Liver (tissue), 9 donors: ENCODE results near the gene TXNRD2. TPM values are rescaled to one million over a fixed set of nuclear protein-coding genes. Genes with fewer than 3 reads are reported as not detected.

Source experiments
- DNase-seq: peaks from one replicate; pipeline ENCODE4 v3.0.0-alpha.2; 2017; ENCODE audit warnings: low spot score
- H3K27ac ChIP-seq, 2 donors: one replicate each; pipeline ENCODE4 v1.7.0; 2013; ENCODE audit warnings: inconsistent platforms in 2 of 2, low read length in 2 of 2, control low read depth in 1 of 2, low read depth in 1 of 2, mild to moderate bottlenecking in 1 of 2
- H3K27me3 ChIP-seq, 4 donors: one replicate each; pipeline versions ENCODE4 v1.6.1 to v1.7.0; 2013; ENCODE audit warnings: low read length in 3 of 4, inconsistent platforms in 1 of 4, mild to moderate bottlenecking in 1 of 4, moderate library complexity in 1 of 4; ENCODE audit not compliant: control insufficient read depth in 4 of 4, insufficient read depth in 4 of 4
- H3K36me3 ChIP-seq, 4 donors: one replicate each; pipeline versions ENCODE4 v1.6.1 to v1.7.0; 2013; ENCODE audit warnings: low read length in 3 of 4, mild to moderate bottlenecking in 3 of 4, low read depth in 1 of 4, moderate library complexity in 1 of 4; ENCODE audit not compliant: control insufficient read depth in 4 of 4, insufficient read depth in 3 of 4
- H3K4me1 ChIP-seq, 4 donors: one replicate each; pipeline versions ENCODE4 v1.6.1 to v1.7.0; 2013; ENCODE audit warnings: low read length in 3 of 4, mild to moderate bottlenecking in 3 of 4, moderate library complexity in 1 of 4; ENCODE audit not compliant: control insufficient read depth in 4 of 4, insufficient read depth in 4 of 4
- H3K4me3 ChIP-seq, 3 donors: one replicate each; pipeline versions ENCODE4 v1.6.1 to v1.7.0; 2013; ENCODE audit warnings: low read length in 3 of 3, control low read depth in 1 of 3, low read depth in 1 of 3, mild to moderate bottlenecking in 1 of 3
- H3K9ac ChIP-seq, 2 donors: one replicate each; pipeline ENCODE4 v1.7.0; 2013; ENCODE audit warnings: low read length in 2 of 2, mild to moderate bottlenecking in 2 of 2, moderate library complexity in 2 of 2, control low read depth in 1 of 2, low read depth in 1 of 2
- H3K9me3 ChIP-seq, 4 donors: one replicate each; pipeline versions ENCODE4 v1.6.1 to v1.7.0; 2013; ENCODE audit warnings: low read length in 3 of 4; ENCODE audit not compliant: control insufficient read depth in 4 of 4
- CTCF ChIP-seq: fragments of 150-350 bp; IDR thresholded peaks from 2 replicates; pipeline ENCODE4 v1.5.1; 2017; ENCODE audit warnings: improper control_type of control experiment, low read depth, low read length; ENCODE audit not compliant: missing input control
- FOXA1 ChIP-seq: IDR thresholded peaks from 2 replicates; pipeline ENCODE4 v1.6.1; 2016; ENCODE audit warnings: antibody characterized with exemption
- FOXA2 ChIP-seq: IDR thresholded peaks from 2 replicates; pipeline ENCODE4 v1.6.1; 2016; ENCODE audit warnings: antibody characterized with exemption
- HNF4A ChIP-seq, 2 donors: conservative IDR thresholded peaks; 2 replicates each; pipeline ENCODE4 v1.6.1; 2016; ENCODE audit warnings: antibody characterized with exemption in 2 of 2, mild to moderate bottlenecking in 2 of 2
- MAX ChIP-seq: IDR thresholded peaks from 2 replicates; pipeline ENCODE4 v1.6.1; 2016; ENCODE audit warnings: antibody characterized with exemption
- RAD21 ChIP-seq, 2 donors: IDR thresholded peaks; 2 replicates each; pipeline ENCODE4 v1.6.1; 2016; ENCODE audit warnings: antibody characterized with exemption in 2 of 2, mild to moderate bottlenecking in 2 of 2
- REST ChIP-seq: IDR thresholded peaks from 2 replicates; pipeline ENCODE4 v1.6.1; 2016; ENCODE audit warnings: antibody characterized with exemption, mild to moderate bottlenecking
- RXRA ChIP-seq, 2 donors: IDR thresholded peaks; 2 replicates each; pipeline ENCODE4 v1.6.1; 2017 to 2018; ENCODE audit warnings: antibody characterized with exemption in 2 of 2, mild to moderate bottlenecking in 1 of 2
- SP1 ChIP-seq: IDR thresholded peaks from 2 replicates; pipeline ENCODE4 v1.6.1; 2018; ENCODE audit warnings: antibody characterized with exemption, mild to moderate bottlenecking
- TAF1 ChIP-seq: conservative IDR thresholded peaks from 2 replicates; pipeline ENCODE4 v1.6.1; 2016; ENCODE audit warnings: antibody characterized with exemption, mild to moderate bottlenecking
- WGBS: extraction: QIAGEN DNeasy Blood & Tissue Kit; methylation state at CpG from one replicate; pipeline ENCODE4 v1.1.7; 2013; 5-methylcytosine and 5-hydroxymethylcytosine counted together
- polyA plus RNA-seq, 2 donors: library from polyadenylated mRNA; stranded (reverse) in 1 of 2; unstranded in 1 of 2; fragments of 200-250 nt in 1 of 2; fragments of >200 nt in 1 of 2; fragmentation: Nextera tagmentation in 1 of 2; extraction: Ambion mirVana in 1 of 2; gene quantifications; one replicate each; pipeline versions ENCODE4 v1.2.1 to v1.2.3, GENCODE V29; 2013 to 2015
- total RNA-seq, 2 donors: library from RNA; depleted of rRNA; stranded (reverse); fragments of >200 nt; gene quantifications; one replicate each; pipeline ENCODE4 v1.2.3, GENCODE V29; 2014
- donor health status: healthy.
- donor health status: healthy.
- donor health status: healthy.
- donor health status: healthy.
- donor health status: healthy.

TXNRD2 gene
- total and polyA plus RNA-seq, 4 donors: 22.2 to 41.3 (median 33.6) TPM

GRCh38 chr22:19923914-19924513 is 17.6 kb downstream of the TXNRD2 start (continued):
- TF ChIP-seq SP1 (no peak), FOXA1 (no peak)

- Histone ChIP-seq H3K4me1 (no peaks in the 10 kb centered on the region), H3K4me3 (no peak overlapping the region), H3K27me3 (no peaks in the 10 kb centered on the region), H3K36me3 (peaks cover 10 to 24% (median 16%) of the 10 kb centered on the region in 4 donors), H3K27ac (no peak overlapping the region), H3K9ac (no peak overlapping the region), H3K9me3 (no peaks in the 10 kb centered on the region)
- WGBS: 62% methylated on average over 3 of the region's 3 CpGs
- peak in 1 of 2 donors; percentile 9 for TF ChIP-seq HNF4A (conservative IDR thresholded peaks at IDR 0.05)
- TF ChIP-seq RXRA (IDR thresholded peaks at IDR 0.05): no peak
- TF ChIP-seq REST: no peak
- TF ChIP-seq RAD21 (IDR thresholded peaks at IDR 0.05): no peak
- no peak for TF ChIP-seq MAX
- no peak for TF ChIP-seq FOXA1
- no peak for TF ChIP-seq CTCF
- DNase-seq: no peak
Observed at GRCh38 chr22:19921544-19922081, 20.0 kb downstream of the TXNRD2 start.

- H3K9me3 ChIP-seq: no peaks in the 10 kb centered on the region
- H3K36me3 ChIP-seq: peaks cover 18 to 37% (median 24%) of the 10 kb centered on the region in 4 donors
- H3K9ac ChIP-seq: no peak overlapping the region
- H3K4me3 ChIP-seq: no peak overlapping the region
- WGBS: 98% methylated on average over 13 of the region's 13 CpGs
- TF ChIP-seq TAF1 (no peak), FOXA2 (no peak)
- no peaks in the 10 kb centered on the region for H3K4me1 ChIP-seq
- no peaks in the 10 kb centered on the region for H3K27me3 ChIP-seq
- DNase-seq: peak; percentile 28
- H3K27ac ChIP-seq: no peak overlapping the region
Observed at GRCh38 chr22:19919701-19920363, 21.8 kb downstream of the TXNRD2 start.
